Suprapubic skin (tissue), 3 donors: Measurements from ENCODE around the gene COG1.

Experiments used
- CTCF ChIP-seq, 2 donors: fragments of 200-600 bp in 1 of 2; fragments of 450-650 bp in 1 of 2; sonication (generic) in 1 of 2; IDR thresholded peaks; one replicate each; pipeline ENCODE4 v1.5.1; 2016 to 2019; ENCODE audit warnings: antibody characterized with exemption in 2 of 2, mild to moderate bottlenecking in 1 of 2, moderate library complexity in 1 of 2
- EP300 ChIP-seq: sonication (generic); formaldehyde crosslinking; IDR thresholded peaks from one replicate; pipeline ENCODE4 v1.6.1; 2017; ENCODE audit warnings: antibody characterized with exemption
- POLR2A ChIP-seq, 2 donors: fragments of 450-650 bp; IDR thresholded peaks; one replicate each; pipeline ENCODE4 v1.6.1; 2017; ENCODE audit warnings: antibody characterized with exemption in 2 of 2, mild to moderate bottlenecking in 2 of 2, moderate library complexity in 2 of 2

DNA sequence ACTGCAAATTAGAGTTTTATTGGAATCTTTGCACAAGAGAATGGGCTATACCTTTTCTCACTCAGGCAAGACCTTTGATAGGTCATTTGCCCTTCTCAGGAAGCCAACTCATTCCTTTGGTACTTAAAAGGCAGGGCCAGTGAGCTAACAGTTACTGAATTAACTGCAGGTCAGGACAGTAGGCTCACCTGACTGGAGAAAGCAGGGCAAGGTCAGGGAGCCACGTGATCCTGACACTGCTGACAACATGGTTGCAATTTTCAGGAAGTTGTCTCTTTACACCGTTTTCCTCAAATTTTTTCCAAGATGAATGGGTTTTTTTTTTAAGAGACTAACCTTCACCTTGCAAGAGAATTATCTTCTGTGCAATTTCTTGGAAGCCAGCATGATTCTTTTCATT is 47.7 kb downstream of the COG1 start:
- TF ChIP-seq CTCF (IDR thresholded peaks at IDR 0.05) = no peak
- no peak for TF ChIP-seq EP300
- TF ChIP-seq POLR2A (IDR thresholded peaks at IDR 0.05) = no peak
